Measurements from ENCODE around the gene FMR1NB.

FMR1NB gene

GRCh38 chrX:147981038-147981752 is at the start of gene FMR1NB:
TSS of gene FMR1NB (plus strand) at chrX:147981337. CDS start at chrX:147981403, 66 bp downstream.
- no peak for DNase-seq (ENCODE audit: low read depth)

- DNase-seq (ENCODE audit: low read depth): no peak
Observed at GRCh38 chrX:147933815-147934214, 47.3 kb upstream of the FMR1NB start.

GRCh38 chrX:147935156-147935758 is 45.9 kb upstream of the FMR1NB start:
- no peak for DNase-seq (ENCODE audit: low read depth)

- no peak for DNase-seq (ENCODE audit: low read depth)
Observed at GRCh38 chrX:147945286-147945685, 35.9 kb upstream of the FMR1NB start.

GRCh38 chrX:147948531-147948930 is 32.6 kb upstream of the FMR1NB start:
- no peak for DNase-seq (ENCODE audit: low read depth)

- no peak for DNase-seq (ENCODE audit: low read depth)
Observed at GRCh38 chrX:147950352-147950751, 30.8 kb upstream of the FMR1NB start.

GRCh38 chrX:147953976-147954375 is 27.2 kb upstream of the FMR1NB start:
- no peak for DNase-seq (ENCODE audit: low read depth)

- DNase-seq (ENCODE audit: low read depth): no peak
Observed at GRCh38 chrX:147957291-147957690, 23.8 kb upstream of the FMR1NB start.

GRCh38 chrX:147958291-147958690 is 22.8 kb upstream of the FMR1NB start:
- no peak for DNase-seq (ENCODE audit: low read depth)

- DNase-seq (ENCODE audit: low read depth): no peak
Observed at GRCh38 chrX:147960722-147961121, 20.4 kb upstream of the FMR1NB start.

- DNase-seq (ENCODE audit: low read depth): no peak
Observed at GRCh38 chrX:147962476-147962875, 18.7 kb upstream of the FMR1NB start.

- DNase-seq (ENCODE audit: low read depth): no peak
Observed at GRCh38 chrX:147978931-147979330, 2.2 kb upstream of the FMR1NB start.

- DNase-seq (ENCODE audit: low read depth): no peak
Observed at GRCh38 chrX:148020329-148020728, 39.2 kb downstream of the FMR1NB start.

- no peak for DNase-seq (ENCODE audit: low read depth)
Observed at GRCh38 chrX:148024425-148025148, 43.5 kb downstream of the FMR1NB start.

- no peak for DNase-seq (ENCODE audit: low read depth)
Observed at GRCh38 chrX:148035380-148035779, 54.2 kb downstream of the FMR1NB start.

- DNase-seq (ENCODE audit: low read depth): no peak
Observed at GRCh38 chrX:148037020-148037419, 55.9 kb downstream of the FMR1NB start.

- DNase-seq (ENCODE audit: low read depth): no peak
Observed at GRCh38 chrX:148043271-148043855, 62.2 kb downstream of the FMR1NB start.

- no peak for DNase-seq (ENCODE audit: low read depth)
Observed at GRCh38 chrX:148047200-148047599, 66.1 kb downstream of the FMR1NB start.

- DNase-seq (ENCODE audit: low read depth): no peak
Observed at GRCh38 chrX:148049441-148049840, 68.3 kb downstream of the FMR1NB start.

- DNase-seq (ENCODE audit: low read depth): no peak
Observed at GRCh38 chrX:148051973-148052372, 70.8 kb downstream of the FMR1NB start.

GRCh38 chrX:148067285-148067684 is 86.1 kb downstream of the FMR1NB start:
- no peak for DNase-seq (ENCODE audit: low read depth)

- no peak for DNase-seq (ENCODE audit: low read depth)
Observed at GRCh38 chrX:148069759-148070503, 88.8 kb downstream of the FMR1NB start.

Measured in stimulated activated CD8-positive, alpha-beta memory T cell treated with anti-CD3 and anti-CD28 coated beads, Interleukin-15, amount 100 ng/mL, for 24 hours (primary cell).